DMS153 (cell line): Measurements from ENCODE around the gene TMEM30A.
A peak's percentile ranks its signal among the peaks of the same experiment; 100 is the strongest.

Experiments used
- DNase-seq: peaks from one replicate; lab custom pipeline; 2025; lab: John Stamatoyannopoulos, UW

TMEM30A gene

GRCh38 chr6:75291744-75292143 is 7.2 kb upstream of the TMEM30A start:
- no peak for DNase-seq

GRCh38 chr6:75291331-75291730 is 6.7 kb upstream of the TMEM30A start:
- DNase-seq = no peak

GRCh38 chr6:75290136-75290945 is 5.7 kb upstream of the TMEM30A start:
- DNase-seq = no peak

- DNase-seq = no peak
These were observed 3.4 kb upstream of the TMEM30A start for GRCh38 chr6:75288023-75288422.

- DNase-seq = no peak
These were observed 2.8 kb upstream of the TMEM30A start for GRCh38 chr6:75287424-75287823.

GRCh38 chr6:75286955-75287354 is 2.4 kb upstream of the TMEM30A start:
- no peak for DNase-seq

- peak; percentile 36 for DNase-seq
These were observed 669 bp upstream of the TMEM30A start for GRCh38 chr6:75285283-75285639.

GRCh38 chr6:75283907-75284631 is 523 bp downstream of the TMEM30A start:
- DNase-seq = no peak

- no peak for DNase-seq
These were observed 1.9 kb downstream of the TMEM30A start for GRCh38 chr6:75282706-75283105.

GRCh38 chr6:75281653-75282052 is 2.9 kb downstream of the TMEM30A start:
- DNase-seq = no peak

GRCh38 chr6:75280131-75280855 is 4.3 kb downstream of the TMEM30A start:
- DNase-seq = no peak

- no peak for DNase-seq
These were observed 5.2 kb downstream of the TMEM30A start for GRCh38 chr6:75279418-75279817.

GRCh38 chr6:75278474-75279077 is 6.0 kb downstream of the TMEM30A start:
- DNase-seq = no peak

GRCh38 chr6:75275067-75275466 is 9.5 kb downstream of the TMEM30A start:
- no peak for DNase-seq

GRCh38 chr6:75273009-75273408 is 11.6 kb downstream of the TMEM30A start:
- no peak for DNase-seq

GRCh38 chr6:75272145-75272840 is 12.3 kb downstream of the TMEM30A start:
- DNase-seq = no peak

- DNase-seq = no peak
These were observed 15.6 kb downstream of the TMEM30A start for GRCh38 chr6:75268988-75269354.

GRCh38 chr6:75268121-75268987 is 16.2 kb downstream of the TMEM30A start:
- no peak for DNase-seq

GRCh38 chr6:75267461-75267860 is 17.1 kb downstream of the TMEM30A start:
- DNase-seq = peak; percentile 8

GRCh38 chr6:75266716-75267291 is 17.8 kb downstream of the TMEM30A start:
- DNase-seq = peak; percentile 34

GRCh38 chr6:75263401-75263750 is 21.2 kb downstream of the TMEM30A start:
- DNase-seq = no peak
